Esophagus mucosa (tissue), 1 donor: Measurements from ENCODE around the gene MEMO1. TPM values are rescaled to one million over a fixed set of nuclear protein-coding genes. Genes with fewer than 3 reads are reported as not detected.
"Not testable (repeated sequence)": the region's sequence is repeated elsewhere in the genome, so short reads cannot be mapped to it uniquely, and the experiment has no call there.

ENCODE experiments used
- ATAC-seq: fragments of 200-7000 bp; cut with Tn5 transposase; one replicate; pipeline ENCODE4 v1.9.1; 2020
- total RNA-seq: library from RNA; stranded (reverse); gene quantifications from one replicate; pipeline ENCODE4 v1.2.4, GENCODE V29; 2023
- donor health status: DM: yes; HTN: yes; CAD: no.

Gene MEMO1
- total RNA-seq = 52.2 TPM

GRCh38 chr2:32010670-32011484, at the start of gene MEMO1:
MEMO1 (minus strand) TSS chr2:32011008; CDS start chr2:32010247, 761 bp downstream.
- ATAC-seq = peak; percentile 88

GRCh38 chr2:32060266-32060665, 49.5 kb upstream of the MEMO1 start:
- no peak for ATAC-seq

- no peak for ATAC-seq
Observed at GRCh38 chr2:32058130-32058529, 47.3 kb upstream of the MEMO1 start.

DNA sequence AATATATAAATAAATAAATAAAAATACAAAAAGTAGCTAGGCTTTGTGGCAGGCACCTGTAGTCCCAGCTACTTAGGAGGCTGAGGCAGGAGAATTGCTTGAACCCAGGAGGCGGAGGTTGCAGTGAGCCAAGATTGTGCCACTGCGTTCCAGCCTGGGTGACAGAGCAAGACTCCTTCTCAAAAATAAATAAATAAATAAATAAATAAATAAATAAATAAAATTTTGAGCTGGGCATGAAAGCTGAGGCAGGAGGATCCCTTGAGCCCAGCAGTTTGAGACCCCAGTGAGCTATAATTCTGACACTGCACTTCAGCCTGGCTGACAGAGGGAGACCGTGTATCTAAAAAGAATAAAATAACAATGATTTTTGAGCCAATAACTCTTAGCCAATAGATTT, 43.8 kb upstream of the MEMO1 start:
- ATAC-seq = not testable (repeated sequence)

DNA sequence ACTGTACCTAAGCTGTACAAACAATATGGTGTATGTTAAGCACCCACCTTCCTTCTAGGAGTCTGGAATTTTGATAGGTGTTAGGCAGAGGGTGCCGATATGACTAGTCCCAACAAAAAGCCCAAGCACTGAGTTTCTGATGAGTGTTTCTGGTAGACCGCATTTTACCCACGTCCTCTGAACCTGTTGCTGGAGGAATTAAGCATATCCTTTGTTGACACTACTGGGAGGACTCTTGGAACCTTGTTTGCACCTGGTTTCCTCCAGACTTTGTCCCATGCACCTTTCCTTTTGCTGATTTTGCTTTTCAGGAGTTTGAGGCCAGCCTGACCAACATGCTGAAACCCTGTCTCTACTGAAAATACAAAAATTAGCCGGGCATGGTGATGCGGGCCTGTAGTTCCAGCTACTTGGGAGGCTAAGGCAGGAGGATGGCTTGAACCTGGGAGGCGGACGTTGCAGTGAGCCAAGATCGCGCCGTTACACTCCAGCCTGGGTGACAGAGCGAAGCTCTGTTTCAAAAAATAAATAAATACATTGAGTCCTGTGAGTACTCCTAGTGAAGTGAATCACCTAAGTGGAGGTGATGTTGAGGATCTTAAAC, 41.1 kb upstream of the MEMO1 start:
- no peak for ATAC-seq

DNA sequence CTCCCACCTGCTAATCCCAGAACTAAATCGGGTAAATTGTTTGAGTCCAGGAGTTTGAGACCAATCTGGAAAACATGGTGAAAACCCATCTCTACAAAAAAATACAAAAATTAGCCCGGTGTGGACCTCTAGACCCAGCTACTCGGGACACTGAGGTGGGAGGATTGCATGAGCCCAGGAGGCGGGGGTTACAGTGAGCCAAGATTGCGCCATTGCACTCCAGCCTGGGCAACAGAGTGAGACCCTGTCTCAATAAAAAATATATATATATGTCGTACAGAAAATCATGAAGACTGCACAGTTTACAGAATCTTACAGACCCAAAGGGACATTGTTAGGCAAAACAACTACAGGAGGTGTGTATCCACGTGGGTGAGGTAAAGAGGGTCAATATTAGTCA, 32.8 kb upstream of the MEMO1 start:
- no peak for ATAC-seq

GRCh38 chr2:32039447-32040219, 28.8 kb upstream of the MEMO1 start, which contains the start of gene DPY30:
DPY30 (minus strand) TSS chr2:32039805; CDS start chr2:32039456, 349 bp downstream.
- peak; percentile 97 for ATAC-seq

- ATAC-seq = peak; percentile 55
Observed at GRCh38 chr2:32034198-32034887, 23.5 kb upstream of the MEMO1 start.

DNA sequence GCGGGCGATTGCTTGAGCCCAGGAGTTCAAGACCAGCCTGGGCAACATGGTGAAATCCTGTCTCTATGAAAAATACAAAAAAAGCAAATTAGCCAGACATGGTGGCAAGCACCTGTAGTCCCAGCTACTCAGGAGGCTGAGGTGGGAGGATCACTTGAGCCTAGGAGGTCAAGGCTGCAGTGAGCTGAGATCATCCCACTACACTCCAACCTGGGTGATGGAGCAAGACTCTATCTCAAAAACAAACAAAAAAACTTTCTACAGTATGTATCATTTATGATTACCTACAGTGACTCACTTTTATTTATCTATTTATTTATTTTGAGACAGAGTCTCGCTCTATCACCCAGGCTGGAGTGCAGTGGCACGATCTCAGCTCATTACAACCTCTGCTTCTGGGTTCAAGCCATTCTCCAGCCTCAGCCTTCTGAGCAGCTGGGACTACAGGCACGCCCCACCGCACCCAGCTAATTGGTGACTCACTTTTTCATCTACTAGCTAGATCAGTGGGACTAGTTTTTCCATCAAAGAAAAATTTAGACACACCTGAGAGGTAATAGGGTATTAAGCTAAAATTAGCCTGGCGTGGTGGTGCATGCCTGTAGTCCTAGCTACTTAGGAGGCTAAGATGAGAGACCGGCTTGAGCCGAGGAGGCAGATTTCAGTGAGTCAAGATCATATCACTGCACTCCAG, 8.1 kb upstream of the MEMO1 start:
- peak; percentile 90 for ATAC-seq

GRCh38 chr2:32012872-32013271, 2.1 kb upstream of the MEMO1 start:
- no peak for ATAC-seq

- no peak for ATAC-seq
Observed at GRCh38 chr2:32011485-32011960, 715 bp upstream of the MEMO1 start.

GRCh38 chr2:32010280-32010669, 533 bp downstream of the MEMO1 start:
- peak; percentile 84 for ATAC-seq

DNA sequence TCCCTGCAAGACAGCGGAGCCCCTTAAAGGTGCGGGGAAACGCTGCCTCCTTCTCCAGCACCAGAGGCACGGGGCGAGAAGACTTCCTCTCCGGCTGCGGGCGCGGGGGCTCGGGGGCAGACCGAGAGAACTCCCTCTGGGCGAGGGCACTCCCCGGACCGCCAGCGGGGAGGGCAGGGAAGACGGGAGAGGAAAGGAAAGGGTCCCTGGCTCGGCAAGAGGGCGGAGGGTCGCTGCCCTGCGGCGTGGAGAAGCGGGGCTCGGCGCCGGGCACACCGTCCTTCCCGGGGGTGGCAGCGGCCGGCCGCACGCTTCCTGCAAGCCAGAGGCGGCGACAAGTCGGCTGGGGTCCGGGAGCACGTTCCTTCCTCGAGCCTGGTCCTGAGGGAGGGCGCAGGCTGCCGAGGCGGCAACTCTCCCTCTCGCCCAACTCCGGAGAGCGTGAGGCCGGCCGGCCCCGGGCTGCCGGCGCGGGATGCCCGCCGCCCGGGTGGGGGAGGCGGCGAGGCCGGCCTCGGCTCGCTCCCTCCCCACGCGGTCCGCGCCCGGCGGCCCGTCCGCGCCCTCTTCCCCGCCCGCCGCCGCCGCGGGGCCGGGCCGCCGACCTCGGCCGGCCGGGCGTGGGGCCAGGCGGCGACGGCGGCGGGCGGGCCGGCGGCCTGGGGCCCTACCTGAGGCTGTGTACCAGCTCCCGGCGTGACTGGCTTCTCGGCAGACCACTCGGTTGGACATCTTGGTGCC, 1.1 kb downstream of the MEMO1 start:
- ATAC-seq = peak; percentile 16

DNA sequence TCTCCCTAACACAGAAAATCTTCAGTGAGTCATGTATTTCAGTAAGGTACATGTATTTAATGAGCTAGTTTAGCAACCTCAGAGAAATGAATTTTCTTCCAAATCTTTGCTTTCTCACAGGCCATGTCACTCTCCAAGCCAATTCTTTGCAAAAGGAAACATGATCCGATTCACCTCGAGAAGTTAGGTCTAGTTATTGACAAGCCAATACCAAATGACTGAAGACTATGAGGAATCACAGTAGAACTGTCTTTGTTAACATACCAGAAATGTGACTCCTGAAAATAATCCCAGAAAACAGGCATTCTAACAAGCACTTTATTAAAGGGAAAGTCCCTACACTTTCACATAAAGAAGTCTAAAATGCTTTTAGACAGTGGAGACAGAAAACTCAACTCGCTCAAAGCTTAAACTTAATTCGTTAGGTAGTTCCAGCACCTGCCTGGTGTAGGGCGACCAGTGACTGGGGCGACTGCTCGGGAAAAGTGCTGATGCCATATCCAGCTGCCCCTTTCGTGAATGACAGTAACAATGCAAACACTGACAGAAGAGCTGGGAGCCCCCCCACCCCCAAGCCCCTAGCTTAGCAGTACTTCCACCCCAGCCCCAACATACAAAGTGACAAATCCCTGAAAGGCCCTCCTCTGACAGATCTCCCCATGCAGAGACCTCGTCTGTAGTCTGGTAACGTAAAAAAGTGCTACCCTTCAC, 1.8 kb downstream of the MEMO1 start:
- no peak for ATAC-seq

DNA sequence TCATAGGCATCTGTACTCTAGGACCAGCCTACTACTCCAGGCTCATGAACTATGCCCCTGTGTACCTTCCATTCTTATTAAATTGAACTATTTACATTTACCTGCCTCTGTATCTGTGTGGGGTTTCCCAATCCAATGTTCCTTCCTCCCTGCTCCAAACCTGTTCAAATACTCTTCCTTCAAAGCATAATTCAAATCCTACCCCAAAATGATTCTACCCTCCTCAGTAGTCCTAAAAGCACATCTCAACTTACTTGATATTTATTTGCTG, 3.8 kb downstream of the MEMO1 start:
- no peak for ATAC-seq

GRCh38 chr2:32005371-32005976, 5.3 kb downstream of the MEMO1 start:
- peak; percentile 58 for ATAC-seq

DNA sequence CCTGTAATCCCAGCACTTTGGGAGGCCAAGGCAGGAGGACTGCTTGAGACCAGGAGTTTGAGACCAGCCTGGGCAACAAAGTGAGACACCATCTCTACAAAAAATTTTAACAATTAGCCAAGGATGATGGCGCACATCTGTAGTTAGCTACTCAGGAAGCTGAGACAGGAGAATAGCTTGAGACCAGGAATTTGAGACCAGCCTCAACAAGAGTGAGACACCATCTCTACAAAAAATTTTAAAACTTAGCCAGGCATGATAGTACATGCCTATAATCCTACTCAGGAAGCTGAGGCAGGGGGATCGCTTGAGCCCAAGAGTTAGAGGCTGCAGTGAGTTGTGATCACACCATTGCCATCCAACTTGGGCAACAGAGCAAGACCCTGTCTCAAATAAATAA, 7.0 kb downstream of the MEMO1 start:
- ATAC-seq = peak; percentile 24

DNA sequence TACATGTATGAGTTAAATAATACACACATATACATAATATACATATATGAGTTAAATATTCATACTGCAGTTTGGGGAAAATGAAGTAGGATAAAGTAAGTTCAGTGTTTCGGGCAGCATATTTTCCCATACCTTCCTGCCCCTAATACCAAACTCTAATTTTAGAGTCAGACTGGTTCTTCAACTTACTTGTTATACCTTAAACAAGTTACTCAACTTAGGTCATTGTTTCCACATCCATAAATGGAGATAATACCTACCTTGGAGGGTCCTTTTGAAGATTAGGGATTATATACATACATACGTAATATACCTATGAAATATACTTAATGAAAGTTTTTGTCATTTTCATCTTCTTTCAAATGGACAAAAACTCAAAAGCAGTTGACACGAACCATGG, 8.4 kb downstream of the MEMO1 start:
- no peak for ATAC-seq

DNA sequence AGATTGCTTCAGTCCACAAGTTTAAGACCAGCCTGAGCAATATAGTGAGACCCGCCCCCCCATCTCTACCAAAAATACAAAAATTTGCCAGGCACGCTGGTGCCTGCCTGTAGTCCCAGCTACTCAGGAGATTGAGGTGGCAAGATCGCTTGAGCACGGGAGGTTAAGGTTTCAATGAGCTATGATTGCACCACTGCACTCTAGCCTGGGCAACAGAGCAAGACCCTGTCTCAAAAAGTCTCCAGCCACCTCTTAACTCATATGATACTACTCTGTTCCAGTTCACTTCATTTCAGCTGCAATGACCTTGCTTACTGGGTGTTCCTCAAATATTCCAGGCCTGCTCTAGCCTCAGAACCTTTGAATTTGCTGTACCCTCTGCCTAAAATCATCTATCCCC, 11.4 kb downstream of the MEMO1 start:
- ATAC-seq = peak; percentile 17

DNA sequence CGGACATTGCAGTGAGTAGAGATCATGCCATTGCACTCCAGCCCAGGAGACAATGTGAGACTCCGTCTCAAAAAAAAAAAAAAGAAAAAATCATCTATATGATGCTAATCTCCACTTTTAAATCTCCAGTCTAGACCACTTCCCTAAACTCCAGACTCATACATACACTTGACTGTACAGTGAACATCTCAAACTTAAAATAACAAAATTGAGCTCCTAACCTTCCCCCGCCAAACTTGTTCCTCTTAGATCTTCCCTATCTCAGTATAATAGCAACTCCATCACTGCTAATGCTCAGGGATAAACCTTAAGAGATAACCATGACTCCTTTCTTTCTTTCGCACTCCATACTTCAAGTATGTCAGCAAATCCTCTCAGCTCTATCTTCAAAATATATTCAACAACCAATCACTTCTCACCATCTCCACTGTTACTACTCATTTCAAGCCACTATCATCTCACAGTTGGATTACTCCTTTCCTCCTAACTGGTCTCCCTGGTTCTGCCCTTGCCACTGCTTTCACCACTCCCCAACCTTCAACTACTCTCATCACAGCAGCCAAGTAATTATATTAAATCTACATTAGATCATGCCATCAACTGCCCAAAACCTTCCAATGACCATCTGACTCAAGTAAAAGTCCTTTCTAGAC, 12.0 kb downstream of the MEMO1 start:
- peak; percentile 44 for ATAC-seq
